Prostate gland (tissue), 2 donors: Measurements from ENCODE around the gene CCDC13.

Source experiments
- CTCF ChIP-seq, 4 experiments: fragments of 200-600 bp in 2 of 4; fragments of 450-650 bp in 2 of 4; sonication (generic) in 2 of 4; IDR thresholded peaks; 1 replicate in 3 of 4; 2 replicates in 1 of 4; pipeline ENCODE4 v1.5.1; 2016 to 2019; ENCODE audit warnings: antibody characterized with exemption in 4 of 4, mild to moderate bottlenecking in 2 of 4, moderate library complexity in 2 of 4
- POLR2A ChIP-seq: fragments of 450-650 bp; IDR thresholded peaks from one replicate; pipeline ENCODE4 v1.6.1; 2016; ENCODE audit warnings: antibody characterized with exemption, mild to moderate bottlenecking

- no peak for TF ChIP-seq CTCF (IDR thresholded peaks at IDR 0.05)
- no peak for TF ChIP-seq POLR2A
These were observed 1.8 kb downstream of the CCDC13 start for GRCh38 chr3:42771271-42771670.
